Liver (tissue), 9 donors: ENCODE results near the gene PMM2. TPM values are rescaled to one million over a fixed set of nuclear protein-coding genes. Genes with fewer than 3 reads are reported as not detected.
"Not testable (repeated sequence)": the region's sequence is repeated elsewhere in the genome, so short reads cannot be mapped to it uniquely, and the experiment has no call there.

Source experiments
- DNase-seq: peaks from one replicate; pipeline ENCODE4 v3.0.0-alpha.2; 2017; ENCODE audit warnings: low spot score
- H3K27ac ChIP-seq, 2 donors: one replicate each; pipeline ENCODE4 v1.7.0; 2013; ENCODE audit warnings: inconsistent platforms in 2 of 2, low read length in 2 of 2, control low read depth in 1 of 2, low read depth in 1 of 2, mild to moderate bottlenecking in 1 of 2
- H3K27me3 ChIP-seq, 4 donors: one replicate each; pipeline versions ENCODE4 v1.6.1 to v1.7.0; 2013; ENCODE audit warnings: low read length in 3 of 4, inconsistent platforms in 1 of 4, mild to moderate bottlenecking in 1 of 4, moderate library complexity in 1 of 4; ENCODE audit not compliant: control insufficient read depth in 4 of 4, insufficient read depth in 4 of 4
- H3K36me3 ChIP-seq, 4 donors: one replicate each; pipeline versions ENCODE4 v1.6.1 to v1.7.0; 2013; ENCODE audit warnings: low read length in 3 of 4, mild to moderate bottlenecking in 3 of 4, low read depth in 1 of 4, moderate library complexity in 1 of 4; ENCODE audit not compliant: control insufficient read depth in 4 of 4, insufficient read depth in 3 of 4
- H3K4me1 ChIP-seq, 4 donors: one replicate each; pipeline versions ENCODE4 v1.6.1 to v1.7.0; 2013; ENCODE audit warnings: low read length in 3 of 4, mild to moderate bottlenecking in 3 of 4, moderate library complexity in 1 of 4; ENCODE audit not compliant: control insufficient read depth in 4 of 4, insufficient read depth in 4 of 4
- H3K4me3 ChIP-seq, 3 donors: one replicate each; pipeline versions ENCODE4 v1.6.1 to v1.7.0; 2013; ENCODE audit warnings: low read length in 3 of 3, control low read depth in 1 of 3, low read depth in 1 of 3, mild to moderate bottlenecking in 1 of 3
- H3K9ac ChIP-seq, 2 donors: one replicate each; pipeline ENCODE4 v1.7.0; 2013; ENCODE audit warnings: low read length in 2 of 2, mild to moderate bottlenecking in 2 of 2, moderate library complexity in 2 of 2, control low read depth in 1 of 2, low read depth in 1 of 2
- H3K9me3 ChIP-seq, 4 donors: one replicate each; pipeline versions ENCODE4 v1.6.1 to v1.7.0; 2013; ENCODE audit warnings: low read length in 3 of 4; ENCODE audit not compliant: control insufficient read depth in 4 of 4
- EGR1 ChIP-seq, 2 donors: IDR thresholded peaks; 2 replicates each; pipeline ENCODE4 v1.6.1; 2016 to 2018; ENCODE audit warnings: antibody characterized with exemption in 2 of 2, low read depth in 2 of 2
- FOXA1 ChIP-seq: IDR thresholded peaks from 2 replicates; pipeline ENCODE4 v1.6.1; 2016; ENCODE audit warnings: antibody characterized with exemption
- GABPA ChIP-seq, 2 donors: IDR thresholded peaks in 1 of 2; conservative IDR thresholded peaks in 1 of 2; 2 replicates each; pipeline ENCODE4 v1.6.1; 2016; ENCODE audit warnings: antibody characterized with exemption in 2 of 2, mild to moderate bottlenecking in 1 of 2, moderate library complexity in 1 of 2
- HNF4A ChIP-seq, 2 donors: conservative IDR thresholded peaks; 2 replicates each; pipeline ENCODE4 v1.6.1; 2016; ENCODE audit warnings: antibody characterized with exemption in 2 of 2, mild to moderate bottlenecking in 2 of 2
- HNF4G ChIP-seq: IDR thresholded peaks from 2 replicates; pipeline ENCODE4 v1.6.1; 2016; ENCODE audit warnings: antibody characterized with exemption
- JUND ChIP-seq, 2 donors: IDR thresholded peaks; 2 replicates each; pipeline ENCODE4 v1.6.1; 2016; ENCODE audit warnings: antibody characterized with exemption in 2 of 2
- NR2F2 ChIP-seq: IDR thresholded peaks from 2 replicates; pipeline ENCODE4 v1.6.1; 2016; ENCODE audit warnings: antibody characterized with exemption
- TAF1 ChIP-seq: conservative IDR thresholded peaks from 2 replicates; pipeline ENCODE4 v1.6.1; 2016; ENCODE audit warnings: antibody characterized with exemption, mild to moderate bottlenecking
- YY1 ChIP-seq: IDR thresholded peaks from 2 replicates; pipeline ENCODE4 v1.6.1; 2016; ENCODE audit warnings: antibody characterized with exemption, mild to moderate bottlenecking
- WGBS: extraction: QIAGEN DNeasy Blood & Tissue Kit; methylation state at CpG from one replicate; pipeline ENCODE4 v1.1.7; 2013; 5-methylcytosine and 5-hydroxymethylcytosine counted together
- polyA plus RNA-seq, 2 donors: library from polyadenylated mRNA; stranded (reverse) in 1 of 2; unstranded in 1 of 2; fragments of 200-250 nt in 1 of 2; fragments of >200 nt in 1 of 2; fragmentation: Nextera tagmentation in 1 of 2; extraction: Ambion mirVana in 1 of 2; gene quantifications; one replicate each; pipeline versions ENCODE4 v1.2.1 to v1.2.3, GENCODE V29; 2013 to 2015
- total RNA-seq, 2 donors: library from RNA; depleted of rRNA; stranded (reverse); fragments of >200 nt; gene quantifications; one replicate each; pipeline ENCODE4 v1.2.3, GENCODE V29; 2014
- TF ChIP-seq, protein P1 (sequence below): IDR thresholded peaks from 2 replicates; pipeline ENCODE4 v1.6.1; 2016; ENCODE audit warnings: antibody characterized with exemption
- TF ChIP-seq, protein P2 (sequence below): IDR thresholded peaks from 2 replicates; pipeline ENCODE4 v1.6.1; 2016; ENCODE audit warnings: antibody characterized with exemption
- TF ChIP-seq, protein P3 (sequence below): IDR thresholded peaks from 2 replicates; pipeline ENCODE4 v1.6.1; 2016; ENCODE audit warnings: antibody characterized with exemption, mild to moderate bottlenecking
- TF ChIP-seq, protein P4 (sequence below): IDR thresholded peaks from 2 replicates; pipeline ENCODE4 v1.6.1; 2016; ENCODE audit warnings: antibody characterized with exemption
- donor health status: healthy.
- donor health status: healthy.
- donor health status: healthy.
- donor health status: healthy.
- donor health status: healthy.

PMM2 gene
- total and polyA plus RNA-seq, 4 donors: 6.8 to 38.9 (median 30.0) TPM

DNA sequence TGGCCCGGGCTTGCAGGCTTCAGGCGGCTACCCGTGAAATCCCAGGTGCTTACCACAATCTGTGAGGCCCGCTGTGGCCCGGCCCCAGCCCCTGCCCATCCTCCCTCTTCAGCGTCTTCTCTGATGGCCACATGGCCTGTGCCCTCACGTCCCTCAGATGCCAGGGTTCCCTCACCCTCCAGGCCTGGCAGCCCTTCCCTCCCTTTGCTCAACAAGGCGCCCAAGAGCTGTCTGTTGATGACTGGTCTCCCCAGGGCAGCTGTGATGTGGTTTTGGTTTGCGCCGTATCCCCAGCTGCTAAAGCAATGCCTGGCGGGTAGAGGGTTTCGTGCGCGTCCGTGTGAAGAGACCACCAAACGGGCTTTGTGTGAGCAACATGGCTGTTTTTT, 35.1 kb downstream of the PMM2 start:
- 86% methylated on average over 16 of the region's 16 CpGs for WGBS
- Histone ChIP-seq H3K4me1 (no peaks in the 10 kb centered on the region), H3K9me3 (no peaks in the 10 kb centered on the region), H3K36me3 (peaks cover 8 to 26% (median 13%) of the 10 kb centered on the region in 4 donors), H3K27me3 (no peaks in the 10 kb centered on the region), H3K9ac (no peak overlapping the region), H3K4me3 (no peak overlapping the region), H3K27ac (no peak overlapping the region)
- TF ChIP-seq, protein P1, sequence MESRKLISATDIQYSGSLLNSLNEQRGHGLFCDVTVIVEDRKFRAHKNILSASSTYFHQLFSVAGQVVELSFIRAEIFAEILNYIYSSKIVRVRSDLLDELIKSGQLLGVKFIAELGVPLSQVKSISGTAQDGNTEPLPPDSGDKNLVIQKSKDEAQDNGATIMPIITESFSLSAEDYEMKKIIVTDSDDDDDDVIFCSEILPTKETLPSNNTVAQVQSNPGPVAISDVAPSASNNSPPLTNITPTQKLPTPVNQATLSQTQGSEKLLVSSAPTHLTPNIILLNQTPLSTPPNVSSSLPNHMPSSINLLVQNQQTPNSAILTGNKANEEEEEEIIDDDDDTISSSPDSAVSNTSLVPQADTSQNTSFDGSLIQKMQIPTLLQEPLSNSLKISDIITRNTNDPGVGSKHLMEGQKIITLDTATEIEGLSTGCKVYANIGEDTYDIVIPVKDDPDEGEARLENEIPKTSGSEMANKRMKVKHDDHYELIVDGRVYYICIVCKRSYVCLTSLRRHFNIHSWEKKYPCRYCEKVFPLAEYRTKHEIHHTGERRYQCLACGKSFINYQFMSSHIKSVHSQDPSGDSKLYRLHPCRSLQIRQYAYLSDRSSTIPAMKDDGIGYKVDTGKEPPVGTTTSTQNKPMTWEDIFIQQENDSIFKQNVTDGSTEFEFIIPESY: no peak
- TF ChIP-seq EGR1 (IDR thresholded peaks at IDR 0.05; ENCODE audit: low read depth in 2 of 2) (no peak), NR2F2 (no peak), TAF1 (no peak), YY1 (no peak), GABPA (IDR thresholded peaks at IDR 0.05 in 1 of 2, conservative IDR thresholded peaks at IDR 0.05 in 1 of 2) (no peak), HNF4G (no peak), HNF4A (conservative IDR thresholded peaks at IDR 0.05) (no peak), JUND (IDR thresholded peaks at IDR 0.05) (no peak), FOXA1 (no peak)
- TF ChIP-seq, protein P2, sequence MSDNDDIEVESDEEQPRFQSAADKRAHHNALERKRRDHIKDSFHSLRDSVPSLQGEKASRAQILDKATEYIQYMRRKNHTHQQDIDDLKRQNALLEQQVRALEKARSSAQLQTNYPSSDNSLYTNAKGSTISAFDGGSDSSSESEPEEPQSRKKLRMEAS: no peak
- TF ChIP-seq, protein P3, sequence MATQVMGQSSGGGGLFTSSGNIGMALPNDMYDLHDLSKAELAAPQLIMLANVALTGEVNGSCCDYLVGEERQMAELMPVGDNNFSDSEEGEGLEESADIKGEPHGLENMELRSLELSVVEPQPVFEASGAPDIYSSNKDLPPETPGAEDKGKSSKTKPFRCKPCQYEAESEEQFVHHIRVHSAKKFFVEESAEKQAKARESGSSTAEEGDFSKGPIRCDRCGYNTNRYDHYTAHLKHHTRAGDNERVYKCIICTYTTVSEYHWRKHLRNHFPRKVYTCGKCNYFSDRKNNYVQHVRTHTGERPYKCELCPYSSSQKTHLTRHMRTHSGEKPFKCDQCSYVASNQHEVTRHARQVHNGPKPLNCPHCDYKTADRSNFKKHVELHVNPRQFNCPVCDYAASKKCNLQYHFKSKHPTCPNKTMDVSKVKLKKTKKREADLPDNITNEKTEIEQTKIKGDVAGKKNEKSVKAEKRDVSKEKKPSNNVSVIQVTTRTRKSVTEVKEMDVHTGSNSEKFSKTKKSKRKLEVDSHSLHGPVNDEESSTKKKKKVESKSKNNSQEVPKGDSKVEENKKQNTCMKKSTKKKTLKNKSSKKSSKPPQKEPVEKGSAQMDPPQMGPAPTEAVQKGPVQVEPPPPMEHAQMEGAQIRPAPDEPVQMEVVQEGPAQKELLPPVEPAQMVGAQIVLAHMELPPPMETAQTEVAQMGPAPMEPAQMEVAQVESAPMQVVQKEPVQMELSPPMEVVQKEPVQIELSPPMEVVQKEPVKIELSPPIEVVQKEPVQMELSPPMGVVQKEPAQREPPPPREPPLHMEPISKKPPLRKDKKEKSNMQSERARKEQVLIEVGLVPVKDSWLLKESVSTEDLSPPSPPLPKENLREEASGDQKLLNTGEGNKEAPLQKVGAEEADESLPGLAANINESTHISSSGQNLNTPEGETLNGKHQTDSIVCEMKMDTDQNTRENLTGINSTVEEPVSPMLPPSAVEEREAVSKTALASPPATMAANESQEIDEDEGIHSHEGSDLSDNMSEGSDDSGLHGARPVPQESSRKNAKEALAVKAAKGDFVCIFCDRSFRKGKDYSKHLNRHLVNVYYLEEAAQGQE: no peak
- TF ChIP-seq, protein P4, sequence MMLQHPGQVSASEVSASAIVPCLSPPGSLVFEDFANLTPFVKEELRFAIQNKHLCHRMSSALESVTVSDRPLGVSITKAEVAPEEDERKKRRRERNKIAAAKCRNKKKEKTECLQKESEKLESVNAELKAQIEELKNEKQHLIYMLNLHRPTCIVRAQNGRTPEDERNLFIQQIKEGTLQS: no peak
- no peak for DNase-seq

DNA sequence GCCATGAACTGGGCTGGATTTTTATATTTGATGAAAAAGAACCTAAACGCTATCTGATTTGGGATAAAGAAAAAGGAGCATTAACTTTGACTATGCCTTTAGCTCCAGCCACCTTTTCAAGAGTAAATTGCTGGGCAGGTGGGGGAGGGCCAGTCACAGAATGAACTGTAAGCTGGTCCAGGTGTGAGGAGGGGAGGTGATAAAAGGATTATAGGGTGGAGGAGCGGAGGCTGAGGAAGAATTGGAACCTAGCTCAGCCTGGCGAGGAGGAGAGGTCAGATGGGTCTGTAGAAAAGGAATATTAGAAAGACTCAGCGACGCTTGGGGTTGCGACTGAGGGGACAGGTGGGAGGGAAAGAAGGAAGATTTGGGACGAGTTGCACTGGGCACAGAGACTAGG, 39.2 kb downstream of the PMM2 start:
- H3K27me3 ChIP-seq, H3K4me3 ChIP-seq, H3K36me3 ChIP-seq, H3K27ac ChIP-seq, H3K9ac ChIP-seq, H3K4me1 ChIP-seq, DNase-seq, H3K9me3 ChIP-seq: not testable (repeated sequence)
- 86% methylated on average over 7 of the region's 7 CpGs for WGBS

DNA sequence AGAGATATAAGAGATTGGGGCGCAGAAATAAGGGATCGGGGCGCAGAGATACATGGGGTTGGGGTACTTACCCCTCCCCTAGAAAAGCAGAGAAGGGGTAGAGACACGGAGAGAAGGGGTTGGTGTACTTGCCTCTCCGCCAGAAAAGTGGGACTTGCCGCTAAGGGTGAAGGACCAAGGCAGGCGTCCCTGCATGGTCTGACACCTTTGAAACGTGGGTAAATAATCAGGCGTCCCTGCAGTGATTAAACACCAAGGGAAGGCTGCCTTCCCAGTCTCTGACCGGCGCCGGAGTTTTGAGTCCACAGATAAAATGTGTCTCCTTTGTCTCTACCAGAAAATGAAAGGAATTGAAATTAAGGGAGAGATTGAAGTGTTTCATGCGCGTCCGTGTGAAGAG, 40.0 kb downstream of the PMM2 start:
- H3K9me3 ChIP-seq, H3K4me3 ChIP-seq, DNase-seq, H3K27ac ChIP-seq, H3K36me3 ChIP-seq, H3K9ac ChIP-seq, H3K4me1 ChIP-seq, H3K27me3 ChIP-seq: not testable (repeated sequence)
- 93% methylated on average over 15 of the region's 15 CpGs for WGBS

DNA sequence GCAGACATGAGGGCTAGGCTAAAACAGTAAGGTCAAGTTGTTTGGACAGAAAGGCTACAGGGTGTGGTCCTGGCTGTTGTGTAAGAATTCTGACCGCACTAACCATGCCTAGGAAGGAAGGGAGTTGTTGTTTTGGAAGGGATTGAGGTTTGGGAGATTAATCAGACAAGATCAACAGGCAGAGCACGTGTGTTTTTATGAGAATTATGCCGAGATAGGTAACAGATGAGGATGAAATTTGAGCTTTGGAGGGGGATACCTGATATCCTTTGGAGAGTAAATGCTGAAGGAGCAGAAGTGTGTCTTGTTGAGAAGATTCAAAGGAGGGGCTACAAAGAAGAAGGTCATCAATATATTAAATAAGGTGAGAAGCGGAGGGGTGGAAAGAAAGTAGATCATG, 44.4 kb downstream of the PMM2 start:
- 87% methylated on average over 4 of the region's 4 CpGs for WGBS
- not testable (repeated sequence) for DNase-seq, H3K4me1 ChIP-seq, H3K4me3 ChIP-seq, H3K27me3 ChIP-seq, H3K27ac ChIP-seq, H3K9me3 ChIP-seq, H3K36me3 ChIP-seq, H3K9ac ChIP-seq

DNA sequence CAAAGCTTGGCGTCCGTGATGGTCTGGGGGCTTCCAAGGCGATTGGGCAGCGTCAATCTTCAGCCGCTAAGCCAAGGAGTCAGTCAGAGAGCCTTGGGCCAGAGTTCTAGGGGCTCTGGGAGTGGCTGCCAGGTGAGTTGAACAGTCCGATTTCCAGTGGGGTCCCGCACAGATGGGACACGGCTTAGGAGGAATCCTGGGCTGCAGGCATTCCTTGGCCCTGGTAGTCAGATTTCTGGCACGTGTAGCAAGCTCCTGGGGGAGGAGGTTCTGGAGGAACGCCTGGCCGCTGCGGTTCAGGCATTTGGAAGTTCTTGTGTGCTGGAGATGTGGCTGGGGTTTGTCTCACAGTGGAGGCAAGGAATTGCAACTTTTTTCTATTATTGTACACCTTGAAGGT, 45.7 kb downstream of the PMM2 start:
- H3K9me3 ChIP-seq, H3K27me3 ChIP-seq, H3K9ac ChIP-seq, H3K36me3 ChIP-seq, H3K4me1 ChIP-seq, DNase-seq, H3K4me3 ChIP-seq, H3K27ac ChIP-seq: not testable (repeated sequence)
- WGBS: 98% methylated on average over 7 of the region's 12 CpGs
